ENCODE results near the gene ATL2. TPM values are rescaled to one million over a fixed set of nuclear protein-coding genes. Genes with fewer than 3 reads are reported as not detected.

The ATL2 gene
- total RNA-seq, 2 experiments from 2014 or later = 52.8 to 54.5 TPM

DNA sequence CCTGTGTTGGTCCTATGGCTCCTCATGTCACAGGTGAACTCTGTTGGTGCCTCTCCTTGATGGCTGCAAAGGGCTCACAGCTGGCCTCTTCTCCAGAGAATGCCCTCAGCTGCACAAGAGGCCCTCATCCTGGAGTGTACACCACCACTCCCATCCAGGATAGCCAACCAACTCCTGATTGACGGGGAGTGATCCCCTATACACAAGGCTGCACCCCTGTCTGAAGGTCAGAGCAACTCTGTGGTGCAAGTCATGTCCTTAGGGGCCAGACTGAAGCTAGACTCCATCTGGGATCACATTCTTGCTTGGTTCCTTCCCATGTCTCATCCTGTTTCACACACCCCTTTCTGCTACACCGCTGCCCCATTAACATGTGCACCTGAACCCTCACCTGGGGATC is 41.7 kb upstream of the ATL2 start:
- H3K36me3 Mint-ChIP-seq (ENCODE audit: low read depth) = peaks cover 2% of the 10 kb centered on the region
- no peaks in the 10 kb centered on the region for H3K27me3 Mint-ChIP-seq
- TF ChIP-seq, protein P1, sequence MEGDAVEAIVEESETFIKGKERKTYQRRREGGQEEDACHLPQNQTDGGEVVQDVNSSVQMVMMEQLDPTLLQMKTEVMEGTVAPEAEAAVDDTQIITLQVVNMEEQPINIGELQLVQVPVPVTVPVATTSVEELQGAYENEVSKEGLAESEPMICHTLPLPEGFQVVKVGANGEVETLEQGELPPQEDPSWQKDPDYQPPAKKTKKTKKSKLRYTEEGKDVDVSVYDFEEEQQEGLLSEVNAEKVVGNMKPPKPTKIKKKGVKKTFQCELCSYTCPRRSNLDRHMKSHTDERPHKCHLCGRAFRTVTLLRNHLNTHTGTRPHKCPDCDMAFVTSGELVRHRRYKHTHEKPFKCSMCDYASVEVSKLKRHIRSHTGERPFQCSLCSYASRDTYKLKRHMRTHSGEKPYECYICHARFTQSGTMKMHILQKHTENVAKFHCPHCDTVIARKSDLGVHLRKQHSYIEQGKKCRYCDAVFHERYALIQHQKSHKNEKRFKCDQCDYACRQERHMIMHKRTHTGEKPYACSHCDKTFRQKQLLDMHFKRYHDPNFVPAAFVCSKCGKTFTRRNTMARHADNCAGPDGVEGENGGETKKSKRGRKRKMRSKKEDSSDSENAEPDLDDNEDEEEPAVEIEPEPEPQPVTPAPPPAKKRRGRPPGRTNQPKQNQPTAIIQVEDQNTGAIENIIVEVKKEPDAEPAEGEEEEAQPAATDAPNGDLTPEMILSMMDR (IDR thresholded peaks at IDR 0.05) = no peak
- H3K27ac Mint-ChIP-seq = no peak overlapping the region
- no peak overlapping the region for H3K4me3 Mint-ChIP-seq
- no peaks in the 10 kb centered on the region for H3K4me1 Mint-ChIP-seq (ENCODE audit: low read depth)
- H3K9me3 Mint-ChIP-seq = peaks cover 3% of the 10 kb centered on the region
- ATAC-seq = no peak
- no peak for DNase-seq
- intact Hi-C loops (cut with micrococcal nuclease) = no loop called here
- CTCF ChIA-PET = no interaction called here
- POLR2A ChIA-PET = interaction anchor here (1.0 kb wide), 1 partner anchor 18 kb away, joined by 3 read pairs; no protein-coding TSS in a partner anchor

DNA sequence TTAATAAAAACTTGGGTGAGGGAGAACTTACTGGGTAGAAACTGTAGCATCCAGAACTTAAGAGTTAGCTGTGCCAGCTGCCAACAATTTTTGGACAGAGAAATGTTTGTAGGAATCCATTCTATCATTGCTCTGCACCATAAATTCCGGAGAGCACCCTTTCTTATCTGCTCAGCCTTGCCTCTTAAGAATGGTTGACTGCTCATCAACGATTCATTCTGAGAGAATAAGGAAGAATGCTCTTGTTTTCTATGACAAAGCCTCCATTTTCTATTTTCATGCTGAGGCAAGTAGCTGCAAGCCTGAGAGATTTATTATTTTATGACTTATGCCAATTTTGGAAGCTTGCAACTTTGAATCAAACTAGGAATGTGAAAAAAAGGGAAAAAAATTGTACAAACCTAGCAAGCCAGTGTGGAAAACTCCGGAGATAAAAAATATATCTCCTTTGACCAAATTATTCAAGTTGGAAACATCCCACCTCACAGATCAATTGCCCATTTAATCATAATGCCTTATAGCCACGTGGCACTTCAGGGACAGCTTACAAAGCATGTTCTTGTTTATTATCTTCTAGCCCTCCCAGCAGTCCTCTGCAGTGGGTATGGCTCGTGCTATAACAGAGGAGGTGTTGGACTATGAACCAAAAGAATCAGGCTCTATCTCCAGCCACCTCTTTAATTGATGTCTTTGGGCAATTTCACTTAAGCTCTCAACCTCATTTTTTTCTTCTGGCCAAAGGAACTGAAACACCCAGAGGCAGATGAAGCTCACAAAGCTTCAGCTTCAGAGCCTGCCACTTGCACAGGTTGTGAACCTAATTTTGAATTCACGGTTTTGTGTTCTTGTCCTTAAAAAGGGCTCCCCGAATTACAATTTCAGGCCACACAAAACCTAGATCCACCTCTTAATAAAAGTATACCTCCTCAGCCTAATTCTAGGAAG is 40.9 kb upstream of the ATL2 start:
- Mint-ChIP-seq H3K36me3 (ENCODE audit: low read depth) (peaks cover 3% of the 10 kb centered on the region), H3K27me3 (no peaks in the 10 kb centered on the region), H3K27ac (no peak overlapping the region), H3K9me3 (peaks cover 4% of the 10 kb centered on the region), H3K4me3 (no peak overlapping the region), H3K4me1 (ENCODE audit: low read depth) (no peaks in the 10 kb centered on the region)
- DNase-seq = no peak
- intact Hi-C loops (cut with micrococcal nuclease) = no loop called here
- POLR2A ChIA-PET = interaction anchor here (1.0 kb wide), 1 partner anchor 17 kb away, joined by 3 read pairs; no protein-coding TSS in a partner anchor
- TF ChIP-seq, protein P1 (IDR thresholded peaks at IDR 0.05) = no peak
- CTCF ChIA-PET = no interaction called here
- no peak for ATAC-seq

DNA sequence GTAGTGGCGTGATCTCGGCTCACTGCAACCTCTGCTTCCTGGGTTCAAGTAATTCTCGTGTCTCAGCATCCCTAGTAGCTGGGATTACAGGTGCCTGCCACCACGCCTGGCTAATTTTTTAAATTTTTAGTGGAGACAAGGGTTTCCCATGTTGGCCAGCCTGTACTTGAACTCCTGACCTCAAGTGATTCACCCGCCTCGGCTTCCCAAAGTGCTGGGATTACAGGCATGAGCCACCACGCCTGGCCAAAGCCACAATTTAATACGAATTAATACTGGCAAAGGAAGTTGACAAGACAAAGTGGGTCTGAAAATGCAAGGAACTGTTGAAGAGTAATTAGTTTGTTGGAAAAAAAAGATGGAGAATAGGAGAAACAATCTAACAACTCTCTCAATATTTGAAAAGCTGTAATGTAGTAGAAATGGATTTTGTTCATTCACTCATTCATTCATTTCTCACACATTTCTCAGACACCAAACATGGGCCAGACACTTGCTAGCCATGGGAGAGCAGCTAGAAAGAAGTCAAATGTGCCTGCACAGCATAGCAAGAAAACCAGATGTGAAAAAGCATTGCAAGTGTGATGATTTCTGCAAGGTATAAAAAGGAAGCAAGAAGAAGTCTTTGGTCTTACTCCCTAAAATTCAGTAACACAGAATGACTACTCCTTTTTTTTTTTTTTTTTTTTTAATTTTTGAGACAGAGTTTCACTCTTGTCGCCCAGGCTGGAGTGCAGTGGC is 39.4 kb upstream of the ATL2 start:
- ATAC-seq (no peak), DNase-seq (no peak)
- H3K4me1 Mint-ChIP-seq (ENCODE audit: low read depth) = no peaks in the 10 kb centered on the region
- POLR2A ChIA-PET = interaction anchor here (0.7 to 1.8 kb wide), 2 partner anchors 11 to 40 kb away, joined by 4 read pairs; no protein-coding TSS in a partner anchor
- TF ChIP-seq, protein P1 (IDR thresholded peaks at IDR 0.05) = no peak
- no peak overlapping the region for H3K4me3 Mint-ChIP-seq
- H3K36me3 Mint-ChIP-seq (ENCODE audit: low read depth) = peaks cover 10% of the 10 kb centered on the region
- H3K27ac Mint-ChIP-seq = no peak overlapping the region
- CTCF ChIA-PET = no interaction called here
- H3K9me3 Mint-ChIP-seq = peaks cover 12% of the 10 kb centered on the region
- intact Hi-C loops (cut with micrococcal nuclease) = no loop called here
- no peaks in the 10 kb centered on the region for H3K27me3 Mint-ChIP-seq

GRCh38 chr2:38415728-38416291 is 38.7 kb upstream of the ATL2 start:
- Mint-ChIP-seq H3K27ac (no peak overlapping the region), H3K4me3 (no peak overlapping the region), H3K4me1 (ENCODE audit: low read depth) (no peaks in the 10 kb centered on the region), H3K27me3 (no peaks in the 10 kb centered on the region), H3K9me3 (peaks cover 12% of the 10 kb centered on the region), H3K36me3 (ENCODE audit: low read depth) (peaks cover 10% of the 10 kb centered on the region)
- ATAC-seq (no peak), DNase-seq (no peak)
- intact Hi-C loops (cut with micrococcal nuclease) = no loop called here
- ChIA-PET POLR2A (interaction anchor here (1.8 kb wide), 1 partner anchor 39 kb away, joined by 4 read pairs; no protein-coding TSS in a partner anchor), CTCF (interaction anchor here (1.4 to 1.5 kb wide), 2 partner anchors 37 to 92 kb away, joined by 3 read pairs; no protein-coding TSS in a partner anchor)
- TF ChIP-seq, protein P1 (IDR thresholded peaks at IDR 0.05) = no peak
